B cell (primary cell): ENCODE data around the gene INHBA.

Source experiments
- EZH2 ChIP-seq: IDR thresholded peaks from 2 replicates; pipeline ENCODE4 v1.6.1; 2012; ENCODE audit warnings: borderline replicate concordance, low read depth, mild to moderate bottlenecking, moderate library complexity, low read length; ENCODE audit not compliant: insufficient read depth, poor library complexity, severe bottlenecking
- TF ChIP-seq, protein P1 (sequence below): fragments of 200-600 bp; IDR thresholded peaks from one replicate; pipeline ENCODE4 v1.8.0; 2022; ENCODE audit warnings: antibody characterized with exemption, mild to moderate bottlenecking

DNA sequence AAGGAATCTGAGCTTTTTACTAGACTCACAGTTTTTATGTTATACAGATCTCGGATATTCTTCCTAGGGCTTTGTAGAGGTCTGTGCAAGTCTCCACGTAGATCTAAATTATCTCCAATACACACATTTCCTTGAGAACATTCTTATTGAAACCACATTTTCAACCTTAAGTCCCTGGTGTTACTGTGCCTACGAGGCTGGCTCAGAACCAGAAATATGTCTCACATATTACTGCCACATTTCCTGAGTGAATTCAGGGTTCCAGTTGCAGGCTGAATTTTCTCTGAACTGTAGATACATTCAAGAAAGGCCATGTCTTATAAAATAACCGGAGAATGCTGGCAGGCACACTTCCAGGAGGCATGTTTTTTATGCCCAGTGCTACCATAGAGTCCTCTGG lies 46.5 kb downstream of the INHBA start:
- TF ChIP-seq, protein P1, sequence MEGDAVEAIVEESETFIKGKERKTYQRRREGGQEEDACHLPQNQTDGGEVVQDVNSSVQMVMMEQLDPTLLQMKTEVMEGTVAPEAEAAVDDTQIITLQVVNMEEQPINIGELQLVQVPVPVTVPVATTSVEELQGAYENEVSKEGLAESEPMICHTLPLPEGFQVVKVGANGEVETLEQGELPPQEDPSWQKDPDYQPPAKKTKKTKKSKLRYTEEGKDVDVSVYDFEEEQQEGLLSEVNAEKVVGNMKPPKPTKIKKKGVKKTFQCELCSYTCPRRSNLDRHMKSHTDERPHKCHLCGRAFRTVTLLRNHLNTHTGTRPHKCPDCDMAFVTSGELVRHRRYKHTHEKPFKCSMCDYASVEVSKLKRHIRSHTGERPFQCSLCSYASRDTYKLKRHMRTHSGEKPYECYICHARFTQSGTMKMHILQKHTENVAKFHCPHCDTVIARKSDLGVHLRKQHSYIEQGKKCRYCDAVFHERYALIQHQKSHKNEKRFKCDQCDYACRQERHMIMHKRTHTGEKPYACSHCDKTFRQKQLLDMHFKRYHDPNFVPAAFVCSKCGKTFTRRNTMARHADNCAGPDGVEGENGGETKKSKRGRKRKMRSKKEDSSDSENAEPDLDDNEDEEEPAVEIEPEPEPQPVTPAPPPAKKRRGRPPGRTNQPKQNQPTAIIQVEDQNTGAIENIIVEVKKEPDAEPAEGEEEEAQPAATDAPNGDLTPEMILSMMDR: no peak
- no peak for TF ChIP-seq EZH2
